ENCODE data around the gene FBXO38. TPM values are rescaled to one million over a fixed set of nuclear protein-coding genes. Genes with fewer than 3 reads are reported as not detected.

The FBXO38 gene
- total and polyA plus RNA-seq, 2 of the 13 experiments (the other 11 are each of a cell fraction or from before 2014, with no cell fraction given) = 24.8 to 35.9 TPM

DNA sequence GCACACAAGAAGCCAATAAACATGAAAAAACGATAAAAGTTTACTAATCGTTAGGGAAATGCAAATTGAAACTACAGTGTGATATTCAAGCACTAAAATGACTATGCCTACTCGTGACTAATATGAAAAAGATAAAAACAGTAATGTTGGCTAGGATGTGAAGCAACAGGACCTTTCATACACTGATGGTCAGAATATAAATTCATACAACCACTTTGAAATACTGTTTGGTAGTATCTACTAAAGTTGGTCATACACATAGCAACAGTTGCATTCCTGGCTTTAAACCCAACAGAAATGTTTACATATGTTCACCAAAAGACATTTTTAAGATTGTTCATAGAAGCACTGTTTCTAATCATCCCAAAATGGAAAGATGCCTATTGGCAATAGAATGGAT lies 24.3 kb downstream of the FBXO38 start:
- FAIRE-seq (no peak), DNase-seq (ENCODE audit: low spot score) (no peak), ATAC-seq (no peak)
- Histone ChIP-seq H3K27ac (ENCODE audit: extremely low read length, insufficient read depth, low read length) (no peak overlapping the region), H2AFZ (ENCODE audit: low read length) (no peak overlapping the region), H3K9ac (ENCODE audit: insufficient read depth, low read depth, low read length) (no peak overlapping the region), H3K27me3 (ENCODE audit: control insufficient read depth in 1 of 2, insufficient read depth in 2 of 2, low read length in 2 of 2) (no peaks in the 10 kb centered on the region), H3K9me3 (ENCODE audit: low read length) (no peaks in the 10 kb centered on the region), H3K36me3 (replicated peaks in 1 of 2; ENCODE audit: control insufficient read depth in 1 of 2, insufficient read depth in 2 of 2, low read length in 2 of 2) (peaks cover 12 to 87% of the 10 kb centered on the region in 2 experiments), H3K4me3 (replicated peaks in 1 of 3; ENCODE audit: insufficient read depth in 1 of 3, low read depth in 2 of 3, low read length in 3 of 3) (no peak overlapping the region), H3K79me2 (ENCODE audit: insufficient read depth, low read length) (no peaks in the 10 kb centered on the region), H3K4me1 (ENCODE audit: insufficient read depth, low read length) (no peaks in the 10 kb centered on the region), H3K4me2 (ENCODE audit: low read depth, low read length) (no peak overlapping the region), H4K20me1 (ENCODE audit: insufficient read depth, low read length) (no peaks in the 10 kb centered on the region)
- 94% methylated on average over 3 of the region's 3 CpGs for WGBS (ENCODE audit: low lambda C conversion rate)
- intact Hi-C loops (cut with micrococcal nuclease; ENCODE audit: unreplicated experiment) = no loop called here
- in situ Hi-C loops (cut with HindIII; ENCODE audit: extremely low pct_ligation_motif_present, low pct_unique_long_range_greater_than_20kb) = no loop called here
- no TSS peak for BruUV-seq (replicated peaks)
- ChIA-PET POLR2A (no interaction called here), CTCF (ENCODE audit: low intra/inter-chr PET ratio, low total read pairs) (no interaction called here)
- TF ChIP-seq, protein P1, sequence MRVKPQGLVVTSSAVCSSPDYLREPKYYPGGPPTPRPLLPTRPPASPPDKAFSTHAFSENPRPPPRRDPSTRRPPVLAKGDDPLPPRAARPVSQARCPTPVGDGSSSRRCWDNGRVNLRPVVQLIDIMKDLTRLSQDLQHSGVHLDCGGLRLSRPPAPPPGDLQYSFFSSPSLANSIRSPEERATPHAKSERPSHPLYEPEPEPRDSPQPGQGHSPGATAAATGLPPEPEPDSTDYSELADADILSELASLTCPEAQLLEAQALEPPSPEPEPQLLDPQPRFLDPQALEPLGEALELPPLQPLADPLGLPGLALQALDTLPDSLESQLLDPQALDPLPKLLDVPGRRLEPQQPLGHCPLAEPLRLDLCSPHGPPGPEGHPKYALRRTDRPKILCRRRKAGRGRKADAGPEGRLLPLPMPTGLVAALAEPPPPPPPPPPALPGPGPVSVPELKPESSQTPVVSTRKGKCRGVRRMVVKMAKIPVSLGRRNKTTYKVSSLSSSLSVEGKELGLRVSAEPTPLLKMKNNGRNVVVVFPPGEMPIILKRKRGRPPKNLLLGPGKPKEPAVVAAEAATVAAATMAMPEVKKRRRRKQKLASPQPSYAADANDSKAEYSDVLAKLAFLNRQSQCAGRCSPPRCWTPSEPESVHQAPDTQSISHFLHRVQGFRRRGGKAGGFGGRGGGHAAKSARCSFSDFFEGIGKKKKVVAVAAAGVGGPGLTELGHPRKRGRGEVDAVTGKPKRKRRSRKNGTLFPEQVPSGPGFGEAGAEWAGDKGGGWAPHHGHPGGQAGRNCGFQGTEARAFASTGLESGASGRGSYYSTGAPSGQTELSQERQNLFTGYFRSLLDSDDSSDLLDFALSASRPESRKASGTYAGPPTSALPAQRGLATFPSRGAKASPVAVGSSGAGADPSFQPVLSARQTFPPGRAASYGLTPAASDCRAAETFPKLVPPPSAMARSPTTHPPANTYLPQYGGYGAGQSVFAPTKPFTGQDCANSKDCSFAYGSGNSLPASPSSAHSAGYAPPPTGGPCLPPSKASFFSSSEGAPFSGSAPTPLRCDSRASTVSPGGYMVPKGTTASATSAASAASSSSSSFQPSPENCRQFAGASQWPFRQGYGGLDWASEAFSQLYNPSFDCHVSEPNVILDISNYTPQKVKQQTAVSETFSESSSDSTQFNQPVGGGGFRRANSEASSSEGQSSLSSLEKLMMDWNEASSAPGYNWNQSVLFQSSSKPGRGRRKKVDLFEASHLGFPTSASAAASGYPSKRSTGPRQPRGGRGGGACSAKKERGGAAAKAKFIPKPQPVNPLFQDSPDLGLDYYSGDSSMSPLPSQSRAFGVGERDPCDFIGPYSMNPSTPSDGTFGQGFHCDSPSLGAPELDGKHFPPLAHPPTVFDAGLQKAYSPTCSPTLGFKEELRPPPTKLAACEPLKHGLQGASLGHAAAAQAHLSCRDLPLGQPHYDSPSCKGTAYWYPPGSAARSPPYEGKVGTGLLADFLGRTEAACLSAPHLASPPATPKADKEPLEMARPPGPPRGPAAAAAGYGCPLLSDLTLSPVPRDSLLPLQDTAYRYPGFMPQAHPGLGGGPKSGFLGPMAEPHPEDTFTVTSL (CRISPR knock-in tag; IDR thresholded peaks at IDR 0.05; ENCODE audit: borderline replicate concordance) = no peak
- TF ChIP-seq ZNF382 (CRISPR knock-in tag; IDR thresholded peaks at IDR 0.05; ENCODE audit: borderline replicate concordance) = no peak
- TF ChIP-seq ZNF841 (CRISPR knock-in tag; IDR thresholded peaks at IDR 0.05; ENCODE audit: borderline replicate concordance) = no peak
- TF ChIP-seq, protein P2, sequence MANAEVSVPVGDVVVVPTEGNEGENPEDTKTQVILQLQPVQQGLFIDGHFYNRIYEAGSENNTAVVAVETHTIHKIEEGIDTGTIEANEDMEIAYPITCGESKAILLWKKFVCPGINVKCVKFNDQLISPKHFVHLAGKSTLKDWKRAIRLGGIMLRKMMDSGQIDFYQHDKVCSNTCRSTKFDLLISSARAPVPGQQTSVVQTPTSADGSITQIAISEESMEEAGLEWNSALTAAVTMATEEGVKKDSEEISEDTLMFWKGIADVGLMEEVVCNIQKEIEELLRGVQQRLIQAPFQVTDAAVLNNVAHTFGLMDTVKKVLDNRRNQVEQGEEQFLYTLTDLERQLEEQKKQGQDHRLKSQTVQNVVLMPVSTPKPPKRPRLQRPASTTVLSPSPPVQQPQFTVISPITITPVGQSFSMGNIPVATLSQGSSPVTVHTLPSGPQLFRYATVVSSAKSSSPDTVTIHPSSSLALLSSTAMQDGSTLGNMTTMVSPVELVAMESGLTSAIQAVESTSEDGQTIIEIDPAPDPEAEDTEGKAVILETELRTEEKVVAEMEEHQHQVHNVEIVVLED (CRISPR knock-in tag; IDR thresholded peaks at IDR 0.05; ENCODE audit: borderline replicate concordance) = no peak
- no peak for TF ChIP-seq ZNF468 (CRISPR knock-in tag; IDR thresholded peaks at IDR 0.05)
- no peak for TF ChIP-seq ATF1 (CRISPR knock-in tag; IDR thresholded peaks at IDR 0.05)
- TF ChIP-seq TBP (CRISPR knock-in tag; IDR thresholded peaks at IDR 0.05) = no peak
- TF ChIP-seq SIX4 (CRISPR knock-in tag; IDR thresholded peaks at IDR 0.05) = no peak
- TF ChIP-seq HMG20B (CRISPR knock-in tag; conservative IDR thresholded peaks at IDR 0.05) = no peak
- TF ChIP-seq ZNF3 (CRISPR knock-in tag; IDR thresholded peaks at IDR 0.05) = no peak
- no peak for TF ChIP-seq ELF4 (CRISPR knock-in tag; IDR thresholded peaks at IDR 0.05; ENCODE audit: borderline replicate concordance)
- TF ChIP-seq, protein P3, sequence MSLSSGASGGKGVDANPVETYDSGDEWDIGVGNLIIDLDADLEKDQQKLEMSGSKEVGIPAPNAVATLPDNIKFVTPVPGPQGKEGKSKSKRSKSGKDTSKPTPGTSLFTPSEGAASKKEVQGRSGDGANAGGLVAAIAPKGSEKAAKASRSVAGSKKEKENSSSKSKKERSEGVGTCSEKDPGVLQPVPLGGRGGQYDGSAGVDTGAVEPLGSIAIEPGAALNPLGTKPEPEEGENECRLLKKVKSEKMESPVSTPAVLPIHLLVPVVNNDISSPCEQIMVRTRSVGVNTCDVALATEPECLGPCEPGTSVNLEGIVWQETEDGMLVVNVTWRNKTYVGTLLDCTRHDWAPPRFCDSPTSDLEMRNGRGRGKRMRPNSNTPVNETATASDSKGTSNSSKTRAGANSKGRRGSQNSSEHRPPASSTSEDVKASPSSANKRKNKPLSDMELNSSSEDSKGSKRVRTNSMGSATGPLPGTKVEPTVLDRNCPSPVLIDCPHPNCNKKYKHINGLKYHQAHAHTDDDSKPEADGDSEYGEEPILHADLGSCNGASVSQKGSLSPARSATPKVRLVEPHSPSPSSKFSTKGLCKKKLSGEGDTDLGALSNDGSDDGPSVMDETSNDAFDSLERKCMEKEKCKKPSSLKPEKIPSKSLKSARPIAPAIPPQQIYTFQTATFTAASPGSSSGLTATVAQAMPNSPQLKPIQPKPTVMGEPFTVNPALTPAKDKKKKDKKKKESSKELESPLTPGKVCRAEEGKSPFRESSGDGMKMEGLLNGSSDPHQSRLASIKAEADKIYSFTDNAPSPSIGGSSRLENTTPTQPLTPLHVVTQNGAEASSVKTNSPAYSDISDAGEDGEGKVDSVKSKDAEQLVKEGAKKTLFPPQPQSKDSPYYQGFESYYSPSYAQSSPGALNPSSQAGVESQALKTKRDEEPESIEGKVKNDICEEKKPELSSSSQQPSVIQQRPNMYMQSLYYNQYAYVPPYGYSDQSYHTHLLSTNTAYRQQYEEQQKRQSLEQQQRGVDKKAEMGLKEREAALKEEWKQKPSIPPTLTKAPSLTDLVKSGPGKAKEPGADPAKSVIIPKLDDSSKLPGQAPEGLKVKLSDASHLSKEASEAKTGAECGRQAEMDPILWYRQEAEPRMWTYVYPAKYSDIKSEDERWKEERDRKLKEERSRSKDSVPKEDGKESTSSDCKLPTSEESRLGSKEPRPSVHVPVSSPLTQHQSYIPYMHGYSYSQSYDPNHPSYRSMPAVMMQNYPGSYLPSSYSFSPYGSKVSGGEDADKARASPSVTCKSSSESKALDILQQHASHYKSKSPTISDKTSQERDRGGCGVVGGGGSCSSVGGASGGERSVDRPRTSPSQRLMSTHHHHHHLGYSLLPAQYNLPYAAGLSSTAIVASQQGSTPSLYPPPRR (CRISPR knock-in tag; IDR thresholded peaks at IDR 0.05; ENCODE audit: borderline replicate concordance) = no peak

Measured in HepG2 (cell line).